Activated CD4-positive, alpha-beta T cell treated with anti-CD3 and anti-CD28 coated beads, Interleukin-2, amount 50 U/mL, for 24 hours (primary cell): ENCODE results near the gene PLA2G15.
"Not testable (repeated sequence)": the region's sequence is repeated elsewhere in the genome, so short reads cannot be mapped to it uniquely, and the experiment has no call there.

Experiments used
- DNase-seq, 2 donors: peaks; one replicate each; pipeline ENCODE4 v3.0.0-alpha.2; 2020; ENCODE audit warnings: low read depth in 1 of 2, low spot score in 1 of 2

The PLA2G15 gene

GRCh38 chr16:68275611-68276191 lies 30.5 kb downstream of the PLA2G15 start:
- peak in 1 of 2 donors; percentile 30 for DNase-seq

- DNase-seq = no peak
Measured at GRCh38 chr16:68276223-68276622, 31.1 kb downstream of the PLA2G15 start.

- no peak for DNase-seq
Measured at GRCh38 chr16:68279726-68280558, 34.8 kb downstream of the PLA2G15 start.

GRCh38 chr16:68281368-68282063 lies 36.3 kb downstream of the PLA2G15 start:
- no peak for DNase-seq

GRCh38 chr16:68282064-68282452 lies 36.9 kb downstream of the PLA2G15 start:
- DNase-seq = no peak

- no peak for DNase-seq
Measured at GRCh38 chr16:68283346-68283745, 38.2 kb downstream of the PLA2G15 start.

- DNase-seq = no peak
Measured at GRCh38 chr16:68283801-68284598, 38.8 kb downstream of the PLA2G15 start.

GRCh38 chr16:68284847-68285246 lies 39.7 kb downstream of the PLA2G15 start:
- DNase-seq = no peak

DNA sequence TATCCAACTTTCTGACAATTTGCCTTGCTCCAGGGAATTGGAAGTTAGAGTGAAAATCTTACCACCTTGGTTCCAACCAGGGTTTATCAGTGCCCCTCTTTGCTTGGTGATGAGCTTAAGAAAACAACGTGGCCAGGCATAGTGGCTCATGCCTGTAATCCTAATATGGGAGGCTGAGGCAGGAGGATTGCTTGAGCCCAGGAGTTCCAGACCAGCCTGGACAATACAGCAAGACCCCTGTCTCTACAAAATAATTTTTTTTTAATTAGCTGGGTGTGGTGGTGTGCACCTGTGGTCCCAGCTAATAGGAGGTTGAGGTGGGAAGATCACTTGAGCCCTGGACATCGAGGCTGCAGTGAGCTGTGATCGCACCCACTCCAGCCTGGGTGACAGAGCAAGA lies 40.5 kb downstream of the PLA2G15 start:
- no peak for DNase-seq

DNA sequence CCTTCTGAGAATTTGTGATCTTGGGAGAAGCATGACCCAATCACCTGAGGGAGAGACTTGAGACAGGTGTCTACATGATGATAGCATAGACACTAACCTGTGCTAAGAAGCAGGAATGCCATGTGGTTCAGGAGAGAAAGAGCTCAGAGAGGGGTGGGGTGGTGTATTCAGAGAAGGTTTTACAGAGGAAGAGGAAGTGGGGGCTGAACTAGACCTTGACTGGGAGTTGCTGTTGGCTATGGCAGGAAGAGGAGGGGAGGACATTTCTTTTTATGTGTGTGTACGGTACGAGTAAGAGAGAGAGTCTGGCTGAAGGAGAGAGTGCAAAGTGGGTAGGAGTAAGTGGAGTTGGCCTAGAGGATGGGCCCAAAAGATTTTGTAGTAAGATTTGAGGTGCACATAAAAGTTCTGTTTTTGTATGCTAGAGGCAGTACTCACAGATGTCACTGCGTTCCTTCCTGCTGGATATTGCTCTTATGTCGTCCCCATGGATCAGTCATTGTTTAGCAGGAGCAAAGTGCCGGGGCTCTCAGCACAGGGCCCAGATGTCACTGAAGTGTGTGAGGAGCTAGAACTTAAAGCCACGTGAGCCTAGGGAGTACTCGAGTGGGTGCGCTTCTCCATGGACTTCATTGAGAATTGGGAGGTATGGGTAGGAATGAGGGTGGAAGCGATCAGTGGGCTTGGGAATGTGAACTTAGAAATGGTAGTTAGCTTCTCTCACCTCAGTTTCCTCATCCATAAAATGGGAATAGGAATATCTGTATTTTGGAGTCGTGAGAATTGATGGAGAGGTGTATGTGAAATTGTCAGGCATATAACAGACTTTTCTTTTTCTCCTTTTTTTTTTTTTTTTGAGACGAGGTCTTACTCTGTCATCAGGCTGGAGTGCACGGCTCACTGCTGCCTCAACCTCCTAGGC lies 41.2 kb downstream of the PLA2G15 start:
- DNase-seq = no peak

GRCh38 chr16:68287276-68288251 lies 42.4 kb downstream of the PLA2G15 start:
- no peak for DNase-seq

DNA sequence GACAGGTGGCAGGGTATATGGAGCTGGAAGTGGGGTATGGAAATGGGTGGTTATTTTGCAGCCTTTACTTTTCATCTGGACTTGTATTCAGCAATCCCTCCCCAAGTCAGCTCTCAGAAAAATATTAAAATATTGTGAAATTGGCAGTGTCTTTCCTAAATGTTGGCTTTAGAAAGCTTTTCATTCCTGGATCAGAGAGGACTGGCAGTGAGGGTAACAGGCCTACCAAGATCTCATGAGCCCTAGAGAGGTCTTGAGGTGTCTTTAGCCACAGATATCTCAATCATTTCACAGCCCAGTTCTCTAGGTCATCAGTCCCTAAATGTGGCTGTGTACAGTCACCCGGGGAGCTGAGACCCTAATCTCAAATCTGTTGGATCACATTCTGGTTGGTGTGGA lies 43.1 kb downstream of the PLA2G15 start:
- no peak for DNase-seq

DNA sequence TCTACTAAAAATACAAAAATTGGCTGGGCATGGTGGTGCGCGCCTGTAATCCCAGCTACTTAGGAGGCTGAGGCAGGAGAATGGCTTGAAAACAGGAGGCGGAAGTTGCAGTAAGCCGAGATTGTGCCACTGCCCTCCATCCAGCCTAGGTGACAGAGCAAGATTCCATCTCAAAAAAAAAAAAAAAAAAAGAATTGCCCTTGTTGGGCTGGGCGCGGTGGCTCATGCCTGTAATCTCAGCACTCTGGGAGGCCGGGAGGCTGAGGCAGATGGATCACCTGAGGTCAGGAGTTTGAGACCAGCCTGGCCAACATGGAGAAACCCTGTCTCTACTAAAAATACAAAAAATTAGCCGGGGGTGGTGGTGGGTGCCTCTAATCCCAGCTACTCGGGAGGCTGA lies 43.6 kb downstream of the PLA2G15 start:
- DNase-seq = not testable (repeated sequence)

DNA sequence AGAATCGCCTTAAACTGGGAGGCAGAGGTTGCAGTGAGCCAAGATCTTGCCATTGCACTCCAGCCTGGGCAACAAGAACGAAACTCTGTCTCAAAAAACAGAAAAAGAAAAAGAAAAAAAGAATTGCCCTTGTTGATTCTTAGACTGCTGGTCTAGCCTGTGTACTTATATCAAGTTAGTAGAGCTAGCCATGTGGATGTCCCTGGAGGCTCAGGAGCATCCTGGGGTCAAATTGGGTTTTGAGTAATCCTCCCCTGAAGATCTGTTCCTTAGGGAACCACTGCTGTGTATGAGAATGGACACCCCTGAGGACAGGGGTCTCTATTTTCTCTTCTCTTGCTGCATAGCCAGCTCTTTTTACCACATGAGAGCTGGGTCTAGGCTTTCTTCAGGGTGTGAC lies 44.0 kb downstream of the PLA2G15 start:
- DNase-seq = no peak

- DNase-seq = peak in 1 of 2 donors; percentile 36
Measured at GRCh38 chr16:68289621-68290329, 44.6 kb downstream of the PLA2G15 start.

DNA sequence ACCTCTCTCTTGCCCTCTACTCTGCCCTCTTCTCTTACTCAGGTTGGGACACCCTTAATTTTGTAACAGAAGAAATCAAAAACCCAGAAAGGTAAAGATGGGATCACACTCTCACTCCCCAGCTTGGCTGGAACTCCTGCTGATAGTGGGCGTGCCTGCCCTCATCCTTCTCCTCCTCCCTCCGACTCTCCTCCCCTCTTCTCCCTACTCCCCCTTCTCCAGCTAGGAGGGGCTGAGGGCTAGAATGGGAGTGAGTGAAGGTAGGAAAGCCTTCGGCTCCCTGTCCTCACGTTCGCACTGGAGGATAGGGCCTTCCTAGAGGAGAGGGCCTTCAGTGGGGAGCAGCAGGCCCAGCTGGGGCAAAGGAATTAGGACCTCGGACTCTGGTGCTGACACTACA lies 45.3 kb downstream of the PLA2G15 start:
- DNase-seq = no peak

DNA sequence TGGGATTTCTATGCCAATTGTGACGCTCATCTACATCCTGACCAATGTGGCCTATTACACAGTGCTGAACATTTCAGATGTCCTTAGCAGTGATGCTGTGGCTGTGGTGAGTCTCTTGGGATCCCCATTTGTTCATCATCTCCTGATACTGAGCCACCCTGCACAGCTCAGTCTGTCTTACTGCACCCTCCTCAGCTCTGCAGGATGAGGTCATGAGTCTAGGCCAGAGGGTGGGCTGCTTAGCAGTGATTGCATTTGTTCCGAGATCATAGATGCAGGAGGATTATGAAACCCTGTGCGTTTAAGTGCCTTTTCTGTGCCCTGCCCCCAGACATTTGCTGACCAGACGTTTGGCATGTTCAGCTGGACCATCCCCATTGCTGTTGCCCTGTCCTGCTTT lies 46.1 kb downstream of the PLA2G15 start:
- DNase-seq = no peak

GRCh38 chr16:68292425-68292824 lies 47.3 kb downstream of the PLA2G15 start:
- no peak for DNase-seq

DNA sequence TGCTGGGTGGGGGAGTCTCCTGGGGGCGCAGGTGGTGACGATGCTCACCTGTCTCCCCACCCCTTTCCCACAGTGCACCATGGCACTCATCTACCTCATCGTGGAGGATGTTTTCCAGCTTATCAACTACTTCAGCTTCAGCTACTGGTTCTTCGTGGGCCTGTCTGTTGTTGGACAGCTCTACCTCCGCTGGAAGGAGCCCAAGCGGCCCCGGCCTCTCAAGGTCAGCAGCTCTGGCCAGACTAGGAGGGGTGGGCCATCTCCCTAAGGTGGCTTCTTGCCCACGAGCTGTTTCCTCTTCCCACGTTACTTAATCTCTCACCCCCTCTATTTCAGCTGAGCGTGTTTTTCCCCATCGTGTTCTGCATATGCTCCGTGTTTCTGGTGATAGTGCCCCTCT lies 51.1 kb downstream of the PLA2G15 start:
- DNase-seq = no peak
